Astrocyte (in vitro differentiated cells and primary cell): ENCODE results near the gene GK. TPM values are rescaled to one million over a fixed set of nuclear protein-coding genes. Genes with fewer than 3 reads are reported as not detected.
"Not testable (repeated sequence)": the region's sequence is repeated elsewhere in the genome, so short reads cannot be mapped to it uniquely, and the experiment has no call there.

Source experiments
- DNase-seq: peaks from one replicate; pipeline ENCODE4 v3.0.0-alpha.2; 2010; ENCODE audit warnings: low read depth
- FAIRE-seq: peaks from 2 replicates; lab custom pipeline; 2011; peaks lifted over from hg19 to GRCh38; lab: Jason Lieb, UNC
- H2AFZ ChIP-seq: 2 replicates; pipeline ENCODE4 v1.6.0; 2012; ENCODE audit warnings: low read depth, low read length, inconsistent platforms
- H3K27ac ChIP-seq: 2 replicates; pipeline ENCODE4 v1.5.1; 2011; ENCODE audit warnings: low read depth, low read length, inconsistent platforms
- H3K27me3 ChIP-seq: 2 replicates; pipeline ENCODE4 v1.6.0; 2011; ENCODE audit warnings: low read length, inconsistent platforms; ENCODE audit not compliant: insufficient read depth
- H3K36me3 ChIP-seq: 2 replicates; pipeline ENCODE4 v1.5.1; 2011; ENCODE audit warnings: low read length, inconsistent platforms; ENCODE audit not compliant: insufficient read depth
- H3K4me1 ChIP-seq: 2 replicates; pipeline ENCODE4 v1.5.1; 2011; ENCODE audit warnings: low read length, inconsistent platforms; ENCODE audit not compliant: insufficient read depth
- H3K4me2 ChIP-seq: 2 replicates; pipeline ENCODE4 v1.6.0; 2012; ENCODE audit warnings: low read length, inconsistent platforms
- H3K4me3 ChIP-seq: 2 replicates; pipeline ENCODE4 v1.5.1; 2011; ENCODE audit warnings: low read depth, mild to moderate bottlenecking, low read length, inconsistent platforms; ENCODE audit not compliant: insufficient read depth
- H3K79me2 ChIP-seq: 2 replicates; pipeline ENCODE4 v1.6.0; 2012; ENCODE audit warnings: mild to moderate bottlenecking, low read length, inconsistent platforms; ENCODE audit not compliant: insufficient read depth
- H3K9ac ChIP-seq: 2 replicates; pipeline ENCODE4 v1.6.0; 2012; ENCODE audit warnings: mild to moderate bottlenecking, low read length, inconsistent platforms
- H3K9me3 ChIP-seq: 2 replicates; pipeline ENCODE4 v1.5.1; 2012; ENCODE audit warnings: low read depth, mild to moderate bottlenecking, low read length, inconsistent platforms; ENCODE audit not compliant: insufficient read depth
- H4K20me1 ChIP-seq: 2 replicates; pipeline ENCODE4 v1.6.0; 2012; ENCODE audit warnings: low read length, inconsistent platforms; ENCODE audit not compliant: insufficient read depth
- H3K27ac Mint-ChIP-seq: one replicate; pipeline ENCODE4 v1.8.0; 2021; ENCODE audit warnings: mild to moderate bottlenecking, mixed read lengths; ENCODE audit not compliant: unreplicated experiment
- H3K27me3 Mint-ChIP-seq: one replicate; pipeline ENCODE4 v1.8.0; 2021; ENCODE audit warnings: low read depth, mixed read lengths; ENCODE audit not compliant: unreplicated experiment
- H3K36me3 Mint-ChIP-seq: one replicate; pipeline ENCODE4 v1.8.0; 2021; ENCODE audit warnings: low read depth, mixed read lengths; ENCODE audit not compliant: unreplicated experiment
- H3K4me1 Mint-ChIP-seq: one replicate; pipeline ENCODE4 v1.8.0; 2021; ENCODE audit warnings: low read depth, mixed read lengths; ENCODE audit not compliant: unreplicated experiment
- H3K4me3 Mint-ChIP-seq: one replicate; pipeline ENCODE4 v1.8.0; 2021; ENCODE audit warnings: mild to moderate bottlenecking, moderate library complexity, mixed read lengths; ENCODE audit not compliant: unreplicated experiment
- H3K9me3 Mint-ChIP-seq: one replicate; pipeline ENCODE4 v1.8.0; 2021; ENCODE audit warnings: mild to moderate bottlenecking, mixed read lengths; ENCODE audit not compliant: unreplicated experiment
- CTCF ChIP-seq: IDR thresholded peaks from 2 replicates; pipeline ENCODE4 v1.5.1; 2011; ENCODE audit warnings: low read depth, mild to moderate bottlenecking, inconsistent platforms, low read length, moderate library complexity; ENCODE audit not compliant: insufficient read depth
- EZH2 ChIP-seq: IDR thresholded peaks from 2 replicates; pipeline ENCODE4 v1.6.1; 2012; ENCODE audit warnings: mild to moderate bottlenecking, low read length, inconsistent platforms; ENCODE audit not compliant: insufficient read depth
- total RNA-seq: library from RNA; stranded (reverse); gene quantifications from 2 replicates; pipeline ENCODE4 v1.2.1, GENCODE V29; 2021

Gene GK
- total RNA-seq, 1 donor from 2014 or later: 2.8 TPM

GRCh38 chrX:30635630-30636029, 17.6 kb upstream of the GK start:
- Mint-ChIP-seq H3K9me3 (peaks cover 5% of the 10 kb centered on the region), H3K27me3 (no peaks in the 10 kb centered on the region), H3K36me3 (no peaks in the 10 kb centered on the region), H3K4me3 (no peak overlapping the region), H3K27ac (no peak overlapping the region), H3K4me1 (no peaks in the 10 kb centered on the region)
- no peak for FAIRE-seq
- H3K4me3 ChIP-seq: no peak overlapping the region
- no peaks in the 10 kb centered on the region for H3K9me3 ChIP-seq
- H3K27ac ChIP-seq: no peak overlapping the region
- no peaks in the 10 kb centered on the region for H3K4me1 ChIP-seq
- no peak overlapping the region for H3K4me2 ChIP-seq
- H4K20me1 ChIP-seq: no peaks in the 10 kb centered on the region
- no peak for DNase-seq
- H3K27me3 ChIP-seq: no peaks in the 10 kb centered on the region
- no peak overlapping the region for H3K9ac ChIP-seq
- no peaks in the 10 kb centered on the region for H3K36me3 ChIP-seq
- no peak overlapping the region for H2AFZ ChIP-seq
- TF ChIP-seq CTCF: peak; percentile 14
- TF ChIP-seq EZH2: no peak
- H3K79me2 ChIP-seq: no peaks in the 10 kb centered on the region

DNA sequence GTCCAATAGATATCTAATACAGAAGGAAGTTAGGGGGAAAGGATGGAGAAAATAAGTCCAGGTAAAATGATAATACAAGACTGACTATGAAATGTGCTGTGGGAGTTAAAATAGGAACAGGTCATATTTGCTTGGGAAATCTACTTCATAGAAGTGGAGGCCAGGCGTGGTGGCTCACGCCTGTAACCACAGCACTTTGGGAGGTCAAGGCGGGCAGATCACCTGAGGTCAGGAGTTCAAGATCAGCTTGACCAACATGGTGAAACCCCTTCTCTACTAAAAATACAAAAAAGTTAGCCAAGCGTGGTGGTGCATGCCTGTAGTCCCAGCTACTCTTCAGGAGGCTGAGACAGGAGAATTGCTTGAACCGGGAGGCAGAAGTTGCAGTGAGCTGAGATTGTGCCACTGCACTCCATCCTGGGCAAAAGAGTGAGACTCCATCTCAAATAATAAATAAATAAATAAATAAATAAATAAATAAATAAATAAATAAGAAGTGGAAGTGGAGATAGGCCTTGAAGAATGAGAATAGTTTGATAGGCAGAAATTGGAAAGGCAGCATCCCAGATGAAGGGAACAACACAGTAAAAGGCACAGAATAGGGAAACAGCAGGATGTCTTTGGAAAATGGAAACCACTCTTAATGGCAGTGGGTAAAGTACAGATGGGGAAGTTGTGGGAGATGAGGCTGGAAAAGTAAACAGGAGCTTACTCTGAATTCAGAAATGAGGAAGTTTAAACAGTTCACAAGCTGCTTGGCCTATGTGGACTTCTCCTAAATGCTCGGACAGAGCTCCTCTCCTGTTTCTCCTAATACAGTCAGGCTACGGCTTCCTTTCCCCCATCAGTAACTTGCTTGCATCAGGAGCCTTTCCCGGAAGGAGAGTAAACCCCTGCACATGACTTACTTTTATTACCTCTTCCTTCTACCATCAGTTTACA, 15.1 kb upstream of the GK start:
- Histone ChIP-seq H3K36me3 (no peaks in the 10 kb centered on the region), H2AFZ (no peak overlapping the region), H4K20me1 (no peaks in the 10 kb centered on the region), H3K27ac (no peak overlapping the region), H3K4me1 (no peaks in the 10 kb centered on the region), H3K79me2 (no peaks in the 10 kb centered on the region), H3K4me3 (no peak overlapping the region), H3K9me3 (no peaks in the 10 kb centered on the region), H3K27me3 (no peaks in the 10 kb centered on the region), H3K9ac (no peak overlapping the region), H3K4me2 (no peak overlapping the region)
- FAIRE-seq: no peak
- no peaks in the 10 kb centered on the region for H3K27me3 Mint-ChIP-seq
- peaks cover 5% of the 10 kb centered on the region for H3K9me3 Mint-ChIP-seq
- no peak overlapping the region for H3K27ac Mint-ChIP-seq
- TF ChIP-seq CTCF (no peak), EZH2 (no peak)
- no peaks in the 10 kb centered on the region for H3K36me3 Mint-ChIP-seq
- no peak overlapping the region for H3K4me3 Mint-ChIP-seq
- DNase-seq: no peak
- peaks cover 2% of the 10 kb centered on the region for H3K4me1 Mint-ChIP-seq

DNA sequence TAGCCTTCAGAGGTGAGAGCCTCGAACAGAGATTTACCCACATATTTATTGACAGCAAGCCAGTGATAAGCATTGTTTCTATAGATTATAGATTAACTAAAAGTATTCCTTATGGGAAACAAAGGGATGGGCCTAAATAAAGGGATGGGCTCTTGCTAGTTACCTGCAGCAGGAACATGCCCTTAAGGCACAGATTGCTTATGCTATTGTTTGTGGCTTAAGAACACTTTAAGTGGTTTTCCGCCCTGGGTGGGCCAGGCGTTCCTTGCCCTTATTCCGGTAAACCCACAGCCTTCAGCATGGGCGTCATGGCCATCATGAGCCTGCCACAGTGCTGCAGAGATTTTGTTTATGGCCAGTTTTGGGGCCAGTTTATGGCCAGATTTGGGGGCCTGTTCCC, 13.5 kb upstream of the GK start:
- H3K36me3 Mint-ChIP-seq, H3K27me3 ChIP-seq, FAIRE-seq, H3K36me3 ChIP-seq, H4K20me1 ChIP-seq, H3K27me3 Mint-ChIP-seq, H3K9me3 Mint-ChIP-seq, H3K4me1 Mint-ChIP-seq, H3K79me2 ChIP-seq, DNase-seq, H3K27ac ChIP-seq, H3K9ac ChIP-seq, H3K4me2 ChIP-seq, H3K4me3 ChIP-seq, H3K27ac Mint-ChIP-seq, H3K9me3 ChIP-seq, H3K4me3 Mint-ChIP-seq, H3K4me1 ChIP-seq, H2AFZ ChIP-seq: not testable (repeated sequence)
